Type B pancreatic cell (in vitro differentiated cells): ENCODE measurements around the gene KMT2D. TPM values are rescaled to one million over a fixed set of nuclear protein-coding genes. Genes with fewer than 3 reads are reported as not detected.

Source experiments
- DNase-seq: peaks from one replicate; pipeline ENCODE4 v3.0.0; 2021; ENCODE audit warnings: mixed read lengths; ENCODE audit not compliant: unreplicated experiment; ENCODE audit errors: extremely low spot score
- H3K27ac Mint-ChIP-seq: 2 replicates; pipeline ENCODE4 v1.8.0; 2021; ENCODE audit warnings: mild to moderate bottlenecking, mixed read lengths
- H3K27me3 Mint-ChIP-seq: 2 replicates; pipeline ENCODE4 v1.8.0; 2021; ENCODE audit warnings: mixed read lengths
- H3K36me3 Mint-ChIP-seq: 2 replicates; pipeline ENCODE4 v1.8.0; 2021; ENCODE audit warnings: mixed read lengths
- H3K4me1 Mint-ChIP-seq: one replicate; pipeline ENCODE4 v1.8.0; 2021; ENCODE audit warnings: mixed read lengths; ENCODE audit not compliant: unreplicated experiment
- H3K4me3 Mint-ChIP-seq: 2 replicates; pipeline ENCODE4 v1.8.0; 2021; ENCODE audit warnings: mild to moderate bottlenecking, mixed read lengths
- H3K9me3 Mint-ChIP-seq: 2 replicates; pipeline ENCODE4 v1.8.0; 2021; ENCODE audit warnings: mixed read lengths
- total RNA-seq: library from RNA; stranded (reverse); gene quantifications from 2 replicates; pipeline ENCODE4 v1.2.1, GENCODE V29; 2021; ENCODE audit warnings: low replicate concordance
- TF ChIP-seq, protein P1 (sequence below): fragments of 200-600 bp; sonication (generic); conservative IDR thresholded peaks from 2 replicates; pipeline ENCODE4 v1.5.0; 2021; ENCODE audit warnings: antibody characterized with exemption, mild to moderate bottlenecking

The KMT2D gene
- total RNA-seq, 1 donor from 2014 or later: 97.6 TPM

DNA sequence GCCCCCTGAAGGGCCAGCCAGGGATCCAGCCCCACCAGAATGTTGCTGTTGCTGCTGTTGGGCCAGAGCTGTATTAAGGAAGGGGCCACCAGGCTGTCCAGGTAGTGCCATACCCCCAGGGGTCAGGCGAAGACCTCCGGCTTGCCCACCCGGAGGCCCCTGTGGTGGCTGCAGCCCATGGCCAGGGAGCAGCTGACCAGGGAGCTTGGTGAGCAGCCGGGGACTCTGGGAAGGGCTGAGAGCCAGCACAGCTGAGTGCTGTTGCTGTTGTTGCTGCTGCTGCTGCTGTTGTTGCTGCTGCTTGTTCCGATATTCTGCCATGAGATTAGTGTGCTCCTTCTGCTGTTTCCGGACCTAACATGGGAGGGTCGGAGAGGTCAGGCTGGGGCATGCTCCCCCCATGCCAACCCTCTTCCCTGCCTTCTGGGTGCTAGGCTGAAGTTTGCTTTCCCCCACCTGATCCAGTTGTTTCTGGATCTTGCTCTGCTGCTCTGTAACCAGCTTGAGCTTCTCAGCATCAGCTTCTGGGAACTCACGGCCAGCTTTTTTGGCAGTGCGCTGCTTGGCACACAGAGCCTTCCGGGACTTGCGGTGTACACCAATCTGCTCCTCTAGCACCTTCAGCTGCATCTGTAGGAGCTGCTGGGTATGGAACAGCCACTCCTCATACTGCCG is 26.8 kb downstream of the KMT2D start:
- Mint-ChIP-seq H3K27me3 (no peaks in the 10 kb centered on the region), H3K4me3 (no peak overlapping the region), H3K9me3 (no peaks in the 10 kb centered on the region), H3K4me1 (no peaks in the 10 kb centered on the region), H3K36me3 (peaks cover 10% of the 10 kb centered on the region), H3K27ac (no peak overlapping the region)
- no peak for DNase-seq
- TF ChIP-seq, protein P1, sequence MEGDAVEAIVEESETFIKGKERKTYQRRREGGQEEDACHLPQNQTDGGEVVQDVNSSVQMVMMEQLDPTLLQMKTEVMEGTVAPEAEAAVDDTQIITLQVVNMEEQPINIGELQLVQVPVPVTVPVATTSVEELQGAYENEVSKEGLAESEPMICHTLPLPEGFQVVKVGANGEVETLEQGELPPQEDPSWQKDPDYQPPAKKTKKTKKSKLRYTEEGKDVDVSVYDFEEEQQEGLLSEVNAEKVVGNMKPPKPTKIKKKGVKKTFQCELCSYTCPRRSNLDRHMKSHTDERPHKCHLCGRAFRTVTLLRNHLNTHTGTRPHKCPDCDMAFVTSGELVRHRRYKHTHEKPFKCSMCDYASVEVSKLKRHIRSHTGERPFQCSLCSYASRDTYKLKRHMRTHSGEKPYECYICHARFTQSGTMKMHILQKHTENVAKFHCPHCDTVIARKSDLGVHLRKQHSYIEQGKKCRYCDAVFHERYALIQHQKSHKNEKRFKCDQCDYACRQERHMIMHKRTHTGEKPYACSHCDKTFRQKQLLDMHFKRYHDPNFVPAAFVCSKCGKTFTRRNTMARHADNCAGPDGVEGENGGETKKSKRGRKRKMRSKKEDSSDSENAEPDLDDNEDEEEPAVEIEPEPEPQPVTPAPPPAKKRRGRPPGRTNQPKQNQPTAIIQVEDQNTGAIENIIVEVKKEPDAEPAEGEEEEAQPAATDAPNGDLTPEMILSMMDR: no peak

DNA sequence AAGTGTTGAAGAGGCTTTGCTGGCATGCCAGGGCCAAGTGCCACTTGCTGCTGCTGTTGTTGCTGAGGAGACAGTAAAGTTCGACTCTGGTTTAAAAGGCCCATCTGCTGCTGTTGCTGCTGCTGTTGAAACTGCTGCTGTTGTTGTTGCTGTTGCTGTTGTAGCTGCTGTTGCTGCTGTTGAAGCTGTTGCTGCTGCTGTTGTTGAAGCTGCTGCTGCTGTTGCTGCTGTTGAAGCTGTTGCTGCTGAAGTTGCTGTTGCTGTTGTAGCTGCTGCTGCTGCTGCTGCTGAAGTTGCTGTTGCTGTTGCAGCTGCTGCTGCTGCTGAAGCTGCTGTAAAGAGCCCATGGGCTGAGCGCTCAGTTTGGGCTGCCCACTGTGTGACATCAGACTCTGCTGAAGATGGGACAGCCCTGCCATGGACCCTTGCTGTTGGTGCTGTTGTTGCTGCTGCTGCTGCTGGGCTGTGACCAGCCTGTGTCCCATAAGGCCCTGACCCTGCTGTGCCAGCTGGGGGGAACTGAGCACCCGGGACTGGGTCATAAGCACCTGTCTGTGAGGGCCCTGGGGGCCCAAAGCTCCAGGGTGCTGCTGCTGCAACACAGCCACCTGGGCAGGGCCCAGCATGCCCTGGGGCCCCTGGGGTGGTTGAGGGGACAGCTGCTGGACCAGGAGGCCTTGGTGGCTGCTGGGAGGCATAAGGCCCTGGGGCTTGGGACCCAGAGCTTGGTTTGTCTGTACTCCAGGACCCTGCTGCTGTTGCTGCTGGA is 27.7 kb downstream of the KMT2D start:
- H3K4me1 Mint-ChIP-seq: no peaks in the 10 kb centered on the region
- H3K27ac Mint-ChIP-seq: no peak overlapping the region
- TF ChIP-seq, protein P1: no peak
- no peak for DNase-seq
- no peaks in the 10 kb centered on the region for H3K27me3 Mint-ChIP-seq
- no peaks in the 10 kb centered on the region for H3K9me3 Mint-ChIP-seq
- no peak overlapping the region for H3K4me3 Mint-ChIP-seq
- peaks cover 9% of the 10 kb centered on the region for H3K36me3 Mint-ChIP-seq

DNA sequence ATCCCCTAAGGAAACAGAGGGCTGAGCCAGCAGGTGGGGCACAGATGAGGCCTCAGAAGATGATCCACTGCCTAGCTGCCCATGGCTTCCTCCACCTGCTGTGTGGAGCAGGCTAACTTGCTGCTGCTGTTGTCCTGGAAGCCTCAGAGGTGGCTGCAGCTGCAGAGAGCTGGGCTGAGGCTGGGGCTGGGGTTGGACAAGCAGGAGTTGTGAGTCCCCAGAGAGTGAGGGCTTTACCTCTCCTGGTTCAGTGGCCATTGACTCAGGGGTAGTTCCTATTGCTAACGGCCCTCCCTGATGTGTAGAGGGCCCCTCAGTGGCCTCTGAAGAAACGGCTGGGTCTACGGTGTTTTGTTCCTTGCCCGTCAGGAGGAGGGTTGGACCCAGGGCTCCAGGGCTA is 28.3 kb downstream of the KMT2D start:
- DNase-seq: no peak
- Mint-ChIP-seq H3K9me3 (no peaks in the 10 kb centered on the region), H3K27me3 (no peaks in the 10 kb centered on the region), H3K4me3 (no peak overlapping the region), H3K36me3 (peaks cover 9% of the 10 kb centered on the region), H3K4me1 (no peaks in the 10 kb centered on the region), H3K27ac (no peak overlapping the region)
- TF ChIP-seq, protein P1: no peak

DNA sequence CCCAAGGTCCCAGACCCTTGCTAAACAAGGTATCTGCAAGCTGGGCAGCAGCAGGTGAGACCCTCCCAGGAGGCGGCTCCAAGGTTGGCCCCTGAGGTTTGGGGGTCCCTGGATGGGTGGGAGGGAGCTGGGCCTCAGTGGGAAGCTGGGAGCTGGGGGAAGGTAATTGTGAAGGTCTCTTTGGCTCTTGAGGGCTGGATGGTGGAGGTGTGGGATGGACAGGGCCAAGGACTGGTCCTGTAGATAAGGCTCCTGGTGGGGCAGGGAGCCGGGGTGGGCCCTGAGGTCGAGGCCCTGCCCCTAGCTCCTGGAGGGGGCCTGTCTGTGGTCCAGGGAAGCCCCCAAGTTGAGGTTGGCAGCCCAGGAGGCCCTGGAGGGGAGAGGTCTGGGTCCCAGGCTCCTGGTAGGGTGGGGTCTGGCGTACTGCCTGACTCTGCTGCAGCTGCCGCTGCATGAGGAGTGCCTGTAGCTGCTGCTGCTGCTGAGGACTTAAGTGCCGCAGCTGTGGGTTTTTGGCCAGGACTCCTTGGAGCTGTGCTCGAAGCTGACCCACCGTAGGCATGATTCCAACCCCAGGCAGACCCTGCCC is 28.9 kb downstream of the KMT2D start:
- Mint-ChIP-seq H3K36me3 (peaks cover 7% of the 10 kb centered on the region), H3K27ac (no peak overlapping the region), H3K27me3 (no peaks in the 10 kb centered on the region), H3K4me1 (no peaks in the 10 kb centered on the region), H3K9me3 (no peaks in the 10 kb centered on the region), H3K4me3 (no peak overlapping the region)
- TF ChIP-seq, protein P1: no peak
- DNase-seq: no peak

DNA sequence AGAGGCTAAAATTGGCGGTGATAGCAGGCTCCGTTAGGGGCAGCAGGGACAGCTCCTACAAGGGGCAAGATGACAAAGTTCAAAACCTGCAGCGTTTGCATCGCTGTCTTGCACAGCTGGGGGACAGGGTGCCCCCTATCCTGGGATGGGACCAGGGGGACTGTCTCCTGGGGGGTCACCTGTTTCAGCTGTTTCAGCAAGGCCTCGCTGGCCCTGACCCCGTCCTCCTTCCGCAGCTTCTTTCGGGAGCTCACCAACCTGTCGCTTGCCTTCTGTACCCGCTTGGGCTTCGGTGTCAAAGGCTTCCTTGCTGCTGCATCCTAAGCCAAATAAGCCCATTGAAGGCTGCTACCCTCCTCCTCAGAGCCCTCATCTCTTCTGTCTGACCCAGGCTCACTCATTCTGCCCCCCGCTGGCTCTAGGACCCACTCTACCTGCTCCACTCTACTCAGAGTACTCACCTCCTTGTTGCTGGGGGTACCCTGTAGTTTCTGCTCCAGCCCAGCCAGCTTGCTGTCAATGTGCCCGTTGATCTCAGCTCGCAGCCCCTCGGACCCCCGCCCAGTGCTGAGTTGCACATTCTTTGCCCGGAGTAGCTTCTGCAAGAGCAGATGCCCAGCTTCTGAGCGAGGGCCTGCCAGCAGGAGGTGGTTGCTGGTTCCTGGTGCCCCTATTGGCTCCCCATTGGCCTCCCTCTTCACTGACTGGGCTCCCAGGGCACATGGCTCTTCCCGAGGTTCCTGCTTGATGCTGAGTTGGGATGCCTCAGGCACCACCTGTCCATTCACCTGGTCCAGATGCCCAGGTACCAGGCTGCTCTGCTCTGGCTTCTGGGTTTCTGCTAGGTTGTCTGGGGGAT is 29.7 kb downstream of the KMT2D start:
- Mint-ChIP-seq H3K9me3 (no peaks in the 10 kb centered on the region), H3K4me1 (no peaks in the 10 kb centered on the region), H3K36me3 (peaks cover 6% of the 10 kb centered on the region), H3K27ac (no peak overlapping the region), H3K4me3 (no peak overlapping the region), H3K27me3 (no peaks in the 10 kb centered on the region)
- no peak for DNase-seq
- TF ChIP-seq, protein P1: no peak
